Measurements from ENCODE around the gene PARD3.

The PARD3 gene

DNA sequence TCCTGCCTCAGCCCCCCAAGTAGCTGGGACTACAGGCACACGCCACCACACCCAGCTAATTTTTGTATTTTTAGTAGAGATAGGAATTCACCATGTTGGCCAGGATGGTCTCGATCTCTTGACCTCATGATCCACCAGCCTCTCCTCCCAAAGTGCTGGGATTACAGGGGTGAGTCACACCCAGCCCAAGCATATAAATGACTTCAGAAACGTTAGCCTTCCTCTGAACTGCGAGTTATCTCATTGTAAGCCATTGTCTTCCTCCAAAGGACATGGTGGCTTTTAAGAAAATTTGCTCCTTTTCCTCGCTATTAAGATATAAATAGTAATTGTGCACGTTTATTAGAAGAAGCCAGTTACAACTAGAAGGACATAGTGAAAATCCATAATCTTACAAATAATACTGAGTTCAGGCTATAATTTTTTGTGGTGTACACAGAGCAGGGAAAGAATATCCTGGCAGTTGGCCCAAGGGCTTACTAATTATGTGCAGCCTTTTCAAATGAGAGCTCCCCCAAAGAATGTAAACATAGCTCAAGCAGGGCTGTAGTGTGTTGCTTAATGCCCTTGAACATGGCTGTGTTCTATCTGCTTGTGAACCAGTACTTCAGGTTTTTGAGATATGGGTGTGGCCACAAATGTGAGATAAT, 495.8 kb downstream of the PARD3 start:
- peak; percentile 89 for DNase-seq

DNA sequence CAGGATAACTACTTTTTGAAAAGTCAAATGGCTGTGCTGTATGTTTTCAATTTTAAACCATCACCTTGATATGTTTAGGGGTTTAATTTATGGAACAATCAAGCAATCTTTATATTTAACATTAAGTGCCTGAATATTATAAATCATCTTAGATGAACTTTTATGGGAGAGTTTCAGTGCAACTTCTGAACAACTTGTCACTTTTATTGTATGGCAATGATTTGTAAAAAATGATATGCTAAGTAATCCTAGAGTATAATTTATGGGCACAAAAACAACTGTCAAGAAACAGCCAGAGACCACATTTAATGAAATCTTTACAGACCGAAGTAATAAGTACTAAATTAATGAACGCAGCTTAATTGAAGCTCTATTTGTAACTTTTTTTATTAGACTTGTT, 498.9 kb downstream of the PARD3 start:
- no peak for DNase-seq

DNA sequence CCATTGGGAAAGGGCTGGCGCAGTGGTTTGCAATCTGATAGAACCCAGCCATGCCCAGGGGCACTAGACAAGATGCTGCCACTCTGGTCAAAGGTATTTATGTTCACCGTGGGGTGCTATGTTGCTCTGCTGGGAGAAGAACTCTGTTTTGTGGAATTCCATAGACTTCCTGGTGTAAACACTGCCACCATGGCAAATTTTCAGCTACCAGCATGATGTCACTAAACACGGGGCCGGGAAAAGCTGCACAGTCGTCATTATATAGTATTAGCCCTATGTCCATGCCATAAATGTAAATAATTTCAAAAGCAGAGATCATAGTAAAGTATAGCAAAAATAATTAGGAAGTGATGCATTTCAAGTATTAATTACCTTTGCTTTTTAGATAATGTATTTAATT, 500.6 kb downstream of the PARD3 start:
- DNase-seq: no peak

DNA sequence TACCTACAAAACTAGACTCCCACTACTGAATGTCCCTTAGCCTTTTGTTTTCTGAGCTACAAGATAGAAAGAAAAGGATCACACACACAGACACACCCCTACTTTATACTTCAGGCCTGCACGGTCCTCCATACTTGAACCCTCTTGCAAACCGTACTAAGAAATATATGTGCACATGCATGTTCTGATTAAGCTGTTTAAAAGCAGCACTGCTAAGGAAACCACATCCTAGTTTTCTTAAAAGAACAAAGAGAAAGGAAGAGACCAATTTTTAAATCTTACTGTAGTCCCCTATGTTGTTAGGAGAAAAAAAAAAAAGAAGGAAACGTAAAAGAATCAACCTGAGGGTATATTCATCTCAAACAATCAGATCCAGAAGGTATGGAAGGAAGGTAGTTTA, 501.2 kb downstream of the PARD3 start:
- no peak for DNase-seq

DNA sequence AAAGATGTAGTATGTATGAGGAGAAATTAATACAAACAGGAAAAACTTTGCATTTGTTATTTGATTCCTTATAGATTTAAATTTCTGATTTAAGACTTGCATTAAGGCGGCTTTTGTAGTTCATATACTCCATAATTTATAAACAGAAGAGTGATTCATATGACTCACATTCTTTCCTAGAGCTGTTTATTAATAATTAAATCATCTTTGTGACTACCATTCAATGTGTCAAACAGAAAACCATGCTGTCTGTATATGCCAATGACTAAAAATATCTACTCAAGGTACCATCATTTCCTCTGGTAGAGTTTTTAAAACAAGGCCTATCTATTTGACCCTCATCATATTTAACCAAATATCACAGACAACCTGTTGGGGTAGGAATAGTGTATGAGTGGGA, 501.7 kb downstream of the PARD3 start:
- no peak for DNase-seq

DNA sequence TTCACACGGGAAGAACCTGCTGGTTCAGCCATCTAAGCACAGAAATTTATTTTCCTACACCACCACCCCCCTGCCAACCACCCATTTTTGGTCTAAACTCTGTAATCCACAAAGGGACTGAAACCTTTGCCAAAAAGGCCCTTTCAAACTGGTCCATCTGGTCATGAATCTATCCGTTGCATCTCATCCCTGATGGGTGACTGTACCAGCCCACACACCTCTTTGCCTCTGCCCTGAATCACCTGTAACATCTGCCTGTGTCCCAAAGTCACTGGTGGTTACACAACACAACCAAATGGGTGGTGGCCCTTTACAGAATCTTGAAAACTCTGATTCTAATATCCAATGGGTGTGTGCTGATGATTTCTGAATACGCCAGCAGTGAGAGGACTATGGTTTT, 503.4 kb downstream of the PARD3 start:
- DNase-seq: no peak

DNA sequence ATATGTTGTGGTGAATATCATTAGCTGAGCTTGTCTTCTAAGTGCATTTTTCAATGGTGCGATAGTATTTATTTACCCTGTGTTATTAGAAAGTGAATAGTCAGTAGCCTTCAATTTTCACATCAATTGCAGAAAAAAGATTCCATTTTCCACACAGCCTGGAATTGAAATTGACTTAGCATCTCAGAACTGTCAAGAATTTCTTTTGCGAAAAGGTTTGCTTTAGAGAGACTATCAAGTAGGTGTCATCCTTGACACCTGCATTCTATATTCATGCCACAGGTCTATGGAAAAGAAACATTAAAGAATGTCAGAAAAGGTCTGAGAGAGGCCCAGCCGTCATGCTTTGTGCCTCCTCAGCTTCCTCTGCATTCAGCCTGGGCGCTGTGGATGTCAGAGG, 504.9 kb downstream of the PARD3 start:
- DNase-seq: no peak

DNA sequence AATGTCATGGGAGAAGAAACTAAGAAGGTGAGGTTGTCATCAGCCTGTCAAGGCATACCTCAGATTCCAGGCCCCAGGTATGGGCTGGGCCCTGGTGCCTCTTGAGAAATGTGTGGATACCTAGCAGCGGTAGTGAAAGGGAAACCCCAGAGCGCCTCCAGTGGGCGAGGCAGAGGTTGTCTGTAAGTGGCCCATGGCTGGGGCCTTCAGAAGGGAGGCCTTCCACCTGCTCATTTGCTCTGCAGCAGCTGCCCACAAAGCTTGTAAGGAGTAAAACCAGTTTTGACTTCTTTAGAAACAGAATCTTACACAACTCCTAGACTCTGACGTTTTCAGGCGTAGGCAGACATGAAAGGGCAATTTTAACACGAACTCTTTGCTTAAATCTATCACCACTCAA, 509.9 kb downstream of the PARD3 start:
- DNase-seq: peak; percentile 18

DNA sequence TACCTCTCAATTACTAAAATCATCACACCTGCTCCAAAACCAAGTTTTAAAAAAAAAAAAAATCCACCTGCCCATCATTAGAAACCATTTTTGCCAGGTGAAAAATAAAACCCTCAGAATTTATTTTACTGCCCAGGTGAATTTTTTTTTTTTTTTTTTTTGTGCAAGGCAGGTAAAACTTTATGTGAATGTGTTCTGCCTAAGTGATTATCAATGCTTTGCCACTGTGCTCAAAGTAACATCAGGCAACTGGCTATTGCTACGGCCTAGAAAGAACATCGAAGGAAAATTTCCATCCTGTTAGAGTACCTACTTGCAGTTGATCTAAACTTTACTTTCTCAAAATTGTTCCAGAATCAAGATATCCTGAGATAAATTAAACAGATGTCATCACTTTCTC, 512.1 kb downstream of the PARD3 start:
- DNase-seq: no peak

DNA sequence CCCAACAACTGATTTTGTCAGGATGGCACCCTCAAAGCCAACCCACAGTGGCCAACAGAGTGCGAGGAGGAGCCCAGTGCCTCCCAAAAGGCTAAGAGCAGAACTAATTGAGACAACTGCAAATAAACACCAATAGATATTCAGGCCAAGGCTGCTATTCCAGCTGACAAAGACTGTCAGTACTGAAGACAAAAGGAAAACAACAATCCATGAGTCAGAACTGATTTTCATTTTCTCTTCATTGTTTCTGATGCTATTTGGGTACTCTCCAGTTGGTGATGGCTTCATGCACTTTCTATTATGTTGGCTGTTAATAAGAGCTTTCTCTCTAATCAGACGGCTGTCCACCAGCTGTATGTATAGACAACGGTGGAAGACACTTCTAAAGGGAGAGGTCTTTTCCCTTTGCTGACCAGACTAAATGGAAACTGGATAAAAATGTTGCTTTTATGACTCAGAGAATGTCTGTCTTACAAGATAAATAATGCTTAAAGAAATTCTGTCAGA, 515.9 kb downstream of the PARD3 start:
- DNase-seq: no peak

DNA sequence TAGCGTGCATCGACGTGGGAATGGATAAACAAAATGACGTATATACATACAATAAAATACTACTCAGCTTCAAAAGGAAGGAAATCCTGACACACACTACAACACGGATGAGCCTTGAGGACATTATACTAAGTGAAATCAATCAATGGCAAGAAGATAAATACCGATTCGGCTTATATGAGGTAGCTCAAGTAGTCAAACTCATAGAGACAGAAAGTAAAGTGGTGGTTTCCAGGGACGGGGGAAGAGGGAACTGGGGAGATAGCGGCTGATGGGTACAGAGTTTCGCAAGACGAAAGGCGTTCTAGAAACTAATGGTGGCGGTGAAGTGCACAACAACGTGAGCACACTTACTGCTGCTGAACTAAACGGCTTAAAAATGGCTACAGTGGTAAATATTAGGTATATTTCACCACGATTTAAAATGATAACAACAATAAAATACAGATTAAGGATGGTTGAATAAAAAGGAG, 516.7 kb downstream of the PARD3 start:
- DNase-seq: no peak

DNA sequence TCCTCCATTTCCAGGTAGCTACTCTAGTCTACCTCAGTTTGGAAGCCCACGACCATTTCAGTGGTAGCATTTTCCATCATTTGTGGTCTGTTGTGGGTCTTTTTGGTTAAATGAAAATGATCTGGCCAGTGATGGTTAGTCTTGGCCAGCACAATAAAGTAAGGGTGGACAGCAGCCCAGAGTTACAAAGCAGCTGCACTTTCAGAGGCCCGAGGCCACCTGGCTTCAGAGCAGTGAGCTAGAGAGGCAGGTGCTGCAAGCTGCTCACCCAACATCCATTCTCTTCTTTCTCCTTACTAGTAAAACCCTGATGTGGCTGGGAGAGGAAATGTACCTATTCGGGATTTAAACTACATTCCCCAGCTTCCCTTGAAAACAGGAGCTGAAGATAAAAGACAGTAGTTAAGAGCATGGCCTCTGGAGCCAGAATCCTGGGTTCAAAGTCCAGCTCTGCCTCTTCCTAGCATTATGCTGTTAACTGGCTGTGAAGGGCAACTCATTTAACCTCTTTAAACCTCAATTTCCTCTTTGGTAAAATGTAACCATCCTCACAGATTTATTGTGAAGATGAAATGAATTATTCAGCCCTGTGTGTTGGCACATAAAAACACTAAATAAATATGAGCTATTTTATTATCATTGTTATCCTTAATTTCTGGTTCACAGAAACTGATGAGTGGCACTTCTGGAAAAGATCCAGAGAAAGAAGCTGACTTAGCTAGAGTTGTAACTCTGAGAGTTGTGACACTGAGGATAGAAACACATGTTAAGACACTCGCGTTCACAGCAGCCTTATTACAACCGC, 517.4 kb downstream of the PARD3 start:
- no peak for DNase-seq

DNA sequence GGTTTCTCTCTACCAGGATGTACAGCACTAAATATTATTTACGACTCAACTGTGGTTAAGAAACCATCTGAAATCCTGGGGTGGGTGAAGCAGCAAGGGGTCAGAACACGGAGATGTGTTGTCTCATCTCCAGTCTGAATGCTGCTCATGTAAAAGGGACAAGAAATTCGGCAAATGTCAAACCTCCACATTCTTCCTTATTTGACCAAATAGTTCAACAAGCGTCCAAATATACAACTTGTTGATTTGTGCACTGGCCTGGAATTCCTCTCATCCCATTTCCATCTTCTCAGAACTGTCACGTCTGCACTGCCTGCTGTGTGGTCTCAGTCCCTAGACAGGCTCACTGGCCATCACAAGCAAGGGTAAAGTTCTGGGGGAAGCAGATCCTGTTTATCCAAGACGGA, 520.0 kb downstream of the PARD3 start:
- DNase-seq: no peak

DNA sequence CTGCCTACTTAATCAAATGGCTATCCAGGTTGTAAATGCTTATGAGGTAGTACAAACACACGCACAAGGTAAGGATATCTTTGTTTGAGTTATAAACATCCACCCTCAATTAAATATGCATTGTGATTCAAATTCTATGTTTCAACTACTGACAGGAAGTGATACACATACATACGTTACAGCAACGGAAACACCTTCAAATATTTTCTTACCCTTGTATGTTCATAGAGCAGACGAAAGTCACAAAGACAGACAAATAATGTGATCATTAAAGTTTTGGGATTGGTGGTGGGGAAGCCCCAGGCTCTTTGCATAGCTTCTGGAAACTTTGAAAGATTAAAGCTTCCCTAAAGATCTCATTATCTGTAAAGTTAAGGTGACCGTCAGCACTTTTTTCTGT, 521.0 kb downstream of the PARD3 start:
- DNase-seq: no peak

DNA sequence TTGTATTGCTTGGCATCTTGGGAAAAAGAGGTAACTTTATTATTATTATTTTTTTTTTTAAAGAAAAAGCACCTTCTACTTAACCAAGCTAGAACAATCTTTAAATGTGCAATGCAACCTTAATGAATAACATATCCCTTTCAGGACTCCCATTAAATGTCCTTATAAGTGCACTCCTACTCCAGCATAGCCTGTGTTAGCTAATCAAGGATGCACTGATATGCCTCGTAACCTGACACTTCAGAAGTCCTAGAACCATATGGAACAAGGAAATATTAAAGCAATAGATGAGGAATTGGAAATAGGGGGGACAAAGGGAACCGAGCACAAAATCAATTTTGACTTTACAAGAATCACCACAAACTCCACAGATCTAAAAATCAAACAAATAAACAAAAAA, 522.4 kb downstream of the PARD3 start:
- DNase-seq: no peak

DNA sequence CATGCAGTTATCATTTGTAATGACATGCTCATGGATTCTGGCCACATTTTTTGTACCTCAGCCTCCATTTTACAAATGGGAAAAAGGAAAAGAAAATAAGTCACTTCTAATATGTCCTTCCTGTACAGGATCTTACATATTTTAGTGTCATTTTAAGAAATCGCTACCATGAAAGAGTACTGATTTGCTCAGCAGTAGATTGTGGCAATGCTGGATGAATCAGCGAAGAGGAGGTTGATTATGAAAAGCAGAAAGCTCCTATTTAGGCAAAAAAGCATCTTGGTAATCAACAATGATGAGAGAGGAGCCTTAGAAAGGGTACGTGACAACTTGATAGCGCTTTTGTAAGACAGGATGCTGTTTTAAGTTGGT, 522.9 kb downstream of the PARD3 start:
- DNase-seq: no peak

DNA sequence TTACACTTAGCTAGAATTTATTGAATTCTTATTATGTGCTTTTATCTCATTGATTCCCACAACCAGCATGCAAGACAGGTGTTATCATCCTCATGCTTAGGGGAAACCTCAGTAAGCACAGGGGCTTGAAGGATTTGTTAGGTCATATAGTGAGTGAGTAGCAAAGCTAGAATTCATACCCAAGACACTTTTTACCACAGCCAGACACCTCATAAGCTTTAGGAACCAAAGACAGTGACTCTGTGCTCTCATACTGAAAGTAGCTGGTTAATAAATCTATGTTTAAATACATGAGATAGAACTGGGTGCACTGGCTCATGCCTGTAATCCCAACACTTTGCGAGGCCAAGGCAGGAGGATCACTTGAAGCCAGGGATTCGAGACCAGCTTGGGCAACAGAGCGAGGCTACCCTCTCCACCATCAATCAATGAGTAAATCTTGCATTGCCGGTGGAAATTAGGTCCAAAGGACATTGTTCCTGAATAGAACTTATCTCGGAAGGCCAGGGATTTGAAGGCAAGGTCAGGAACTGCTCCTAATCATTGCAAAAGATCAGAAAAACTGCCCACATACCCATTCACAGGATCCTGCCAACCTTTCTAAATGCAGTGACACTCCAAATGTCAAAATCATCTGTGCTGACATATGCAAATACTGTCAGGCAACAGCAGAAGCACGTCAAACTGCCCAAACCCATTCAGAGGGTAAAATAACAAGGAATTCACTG, 523.5 kb downstream of the PARD3 start:
- DNase-seq: no peak

DNA sequence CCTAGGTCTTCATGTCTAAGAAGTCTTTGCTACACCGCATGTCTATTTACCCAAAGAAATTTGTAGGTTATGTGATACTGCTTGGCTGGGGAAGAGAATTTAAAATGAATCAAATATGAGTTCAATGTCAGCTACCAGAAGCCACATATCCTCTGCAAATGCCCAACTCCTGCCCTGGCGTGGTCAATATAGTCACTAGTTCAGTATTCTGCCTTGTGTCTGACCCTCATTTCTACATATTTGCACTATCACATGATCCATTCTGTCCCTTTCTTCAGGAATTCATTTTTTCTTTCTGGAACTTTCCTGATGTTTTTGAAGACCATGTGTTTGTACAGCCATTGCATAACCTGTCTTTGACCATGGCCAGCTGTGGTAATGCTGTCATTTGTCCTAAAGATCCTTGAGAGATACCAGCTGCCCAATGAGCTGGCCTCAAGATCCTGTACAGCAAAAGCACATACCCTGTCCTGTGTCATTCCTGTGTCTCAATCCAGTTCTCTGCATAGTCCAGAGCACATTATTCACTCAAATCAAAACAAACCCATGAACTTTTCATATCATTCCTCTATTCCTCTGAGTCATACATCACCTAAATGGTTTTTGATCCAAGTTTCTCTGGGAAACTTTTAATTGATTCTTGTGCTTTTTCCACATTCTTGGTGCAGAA, 524.5 kb downstream of the PARD3 start:
- DNase-seq: no peak

DNA sequence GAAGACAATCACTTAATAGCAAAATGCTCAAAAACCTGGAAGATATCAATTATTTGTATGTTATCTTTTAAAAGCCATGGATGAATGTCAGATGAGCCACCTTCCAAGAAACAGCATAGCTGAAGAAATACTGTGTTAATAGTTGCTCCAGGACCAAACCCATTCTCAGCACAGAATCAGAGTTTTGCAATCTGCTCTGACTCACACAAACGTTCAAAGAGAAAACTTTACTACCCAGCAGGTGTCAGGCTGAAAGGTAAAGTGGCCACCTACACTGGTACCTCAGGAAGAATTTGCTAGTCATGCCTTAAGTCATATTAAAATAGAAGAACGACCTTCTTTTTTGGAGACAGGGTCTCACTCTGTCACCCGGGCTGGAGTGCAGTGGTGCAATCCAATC, 526.5 kb downstream of the PARD3 start:
- DNase-seq: no peak

DNA sequence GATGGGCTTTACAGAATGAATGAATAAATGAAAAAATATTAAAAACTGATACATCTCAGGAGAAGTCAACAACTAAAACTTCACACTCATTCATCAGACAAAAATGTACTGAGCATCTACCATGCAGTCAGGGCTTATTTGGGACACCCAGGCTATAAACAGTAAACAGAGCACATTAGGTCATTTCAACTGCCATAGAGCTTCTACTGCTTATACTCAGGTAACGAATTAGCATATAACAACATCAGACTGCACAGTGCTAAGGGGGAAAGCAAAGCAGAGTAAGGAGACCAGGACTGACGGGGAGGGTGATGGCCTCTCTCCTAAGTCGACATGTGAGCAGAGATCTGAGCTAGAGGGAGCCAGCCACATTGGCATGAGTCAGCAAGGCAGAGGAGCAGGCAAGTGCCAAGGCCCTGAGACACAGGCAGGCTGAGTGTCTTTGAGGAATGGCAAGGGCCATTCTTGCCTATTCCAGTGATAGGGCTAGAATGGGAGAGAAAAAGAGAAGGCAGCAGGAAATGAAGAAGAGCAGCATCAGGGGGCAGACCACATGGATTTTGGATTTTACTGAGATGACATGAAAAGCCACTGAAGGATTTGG, 528.9 kb downstream of the PARD3 start:
- DNase-seq: no peak

DNA sequence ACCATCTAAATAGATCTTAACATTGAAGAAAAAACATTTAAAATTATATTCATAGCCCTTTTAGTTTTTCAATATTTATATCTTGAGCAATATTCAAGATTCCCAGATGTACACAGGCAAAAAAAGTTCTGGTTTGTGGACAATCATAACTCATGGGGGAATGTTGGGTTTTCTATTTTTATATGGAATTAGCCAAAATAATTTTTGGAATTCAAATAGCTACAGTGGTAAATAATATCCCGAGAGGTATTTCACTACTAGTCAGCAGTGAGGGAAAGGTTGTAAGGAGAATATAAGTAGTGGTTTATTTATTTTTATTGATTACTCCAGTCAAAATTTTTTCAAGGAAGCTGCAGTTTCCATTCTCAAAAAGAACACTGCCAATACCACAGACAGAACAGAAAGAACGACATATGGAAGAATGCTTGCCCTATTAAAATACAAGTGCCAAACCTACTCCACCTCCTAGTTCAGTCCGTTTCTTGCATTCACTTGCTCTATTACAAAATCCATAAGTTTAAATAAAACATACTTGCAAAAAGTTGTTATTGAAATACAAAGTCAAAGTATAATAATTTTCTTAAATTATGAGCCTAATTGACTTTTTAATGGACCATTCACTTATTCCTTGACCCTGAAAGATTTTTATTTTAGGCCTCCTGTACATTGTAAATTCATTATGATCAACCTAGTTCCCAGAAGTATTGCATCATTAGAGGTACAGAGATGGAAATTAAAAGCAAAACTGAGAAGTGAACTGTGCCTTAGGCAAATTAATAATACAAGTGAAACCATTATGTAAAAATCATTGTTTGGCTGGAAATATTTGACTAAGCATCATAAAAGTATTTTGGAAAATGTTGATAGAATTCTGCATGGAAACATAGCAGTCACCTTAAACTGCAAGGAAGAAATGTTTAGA, 533.2 kb downstream of the PARD3 start:
- DNase-seq: no peak

Measured in NCI-H1436 (cell line).